AG09319 (cell line): ENCODE results near the gene CARNS1.
"Not testable (repeated sequence)": the region's sequence is repeated elsewhere in the genome, so short reads cannot be mapped to it uniquely, and the experiment has no call there.

Experiments
- DNase-seq: peaks from one replicate; pipeline ENCODE4 v3.0.0-alpha.2; 2010; ENCODE audit warnings: low read depth; ENCODE audit errors: extremely low read depth
- TF ChIP-seq, protein P1 (sequence below): IDR thresholded peaks from 2 replicates; pipeline ENCODE4 v1.5.1; 2011; ENCODE audit warnings: low read depth, mild to moderate bottlenecking, inconsistent platforms, low read length, moderate library complexity

CARNS1 gene

DNA sequence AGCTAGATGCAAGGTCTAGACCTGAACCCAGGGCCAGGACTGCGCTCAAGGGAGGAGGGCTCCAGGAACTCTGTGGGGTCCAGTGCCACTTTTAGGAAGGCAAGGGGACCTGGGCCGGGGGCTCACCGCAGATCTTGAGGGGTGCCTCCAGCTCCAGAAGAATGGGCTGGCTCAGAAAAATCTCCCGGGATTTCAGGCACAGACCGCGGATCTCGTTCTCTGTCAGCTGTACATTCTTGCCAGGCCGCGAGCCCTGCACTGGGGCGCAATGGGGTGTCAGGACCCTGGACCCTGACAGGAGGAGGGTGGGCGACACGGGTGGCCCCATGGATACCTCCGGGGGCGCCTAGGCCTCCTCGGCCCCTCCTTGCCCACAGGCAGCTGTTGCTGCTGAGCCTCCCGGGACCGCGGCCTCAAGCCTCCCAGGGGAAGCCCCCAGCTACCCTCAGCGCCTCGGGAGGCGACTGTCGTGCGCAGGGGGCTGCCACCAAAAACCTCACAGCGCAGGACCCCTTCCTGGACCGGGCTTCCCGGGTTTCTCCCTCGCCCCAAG, 14.5 kb upstream of the CARNS1 start:
- TF ChIP-seq, protein P1, sequence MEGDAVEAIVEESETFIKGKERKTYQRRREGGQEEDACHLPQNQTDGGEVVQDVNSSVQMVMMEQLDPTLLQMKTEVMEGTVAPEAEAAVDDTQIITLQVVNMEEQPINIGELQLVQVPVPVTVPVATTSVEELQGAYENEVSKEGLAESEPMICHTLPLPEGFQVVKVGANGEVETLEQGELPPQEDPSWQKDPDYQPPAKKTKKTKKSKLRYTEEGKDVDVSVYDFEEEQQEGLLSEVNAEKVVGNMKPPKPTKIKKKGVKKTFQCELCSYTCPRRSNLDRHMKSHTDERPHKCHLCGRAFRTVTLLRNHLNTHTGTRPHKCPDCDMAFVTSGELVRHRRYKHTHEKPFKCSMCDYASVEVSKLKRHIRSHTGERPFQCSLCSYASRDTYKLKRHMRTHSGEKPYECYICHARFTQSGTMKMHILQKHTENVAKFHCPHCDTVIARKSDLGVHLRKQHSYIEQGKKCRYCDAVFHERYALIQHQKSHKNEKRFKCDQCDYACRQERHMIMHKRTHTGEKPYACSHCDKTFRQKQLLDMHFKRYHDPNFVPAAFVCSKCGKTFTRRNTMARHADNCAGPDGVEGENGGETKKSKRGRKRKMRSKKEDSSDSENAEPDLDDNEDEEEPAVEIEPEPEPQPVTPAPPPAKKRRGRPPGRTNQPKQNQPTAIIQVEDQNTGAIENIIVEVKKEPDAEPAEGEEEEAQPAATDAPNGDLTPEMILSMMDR = no peak
- DNase-seq = no peak

DNA sequence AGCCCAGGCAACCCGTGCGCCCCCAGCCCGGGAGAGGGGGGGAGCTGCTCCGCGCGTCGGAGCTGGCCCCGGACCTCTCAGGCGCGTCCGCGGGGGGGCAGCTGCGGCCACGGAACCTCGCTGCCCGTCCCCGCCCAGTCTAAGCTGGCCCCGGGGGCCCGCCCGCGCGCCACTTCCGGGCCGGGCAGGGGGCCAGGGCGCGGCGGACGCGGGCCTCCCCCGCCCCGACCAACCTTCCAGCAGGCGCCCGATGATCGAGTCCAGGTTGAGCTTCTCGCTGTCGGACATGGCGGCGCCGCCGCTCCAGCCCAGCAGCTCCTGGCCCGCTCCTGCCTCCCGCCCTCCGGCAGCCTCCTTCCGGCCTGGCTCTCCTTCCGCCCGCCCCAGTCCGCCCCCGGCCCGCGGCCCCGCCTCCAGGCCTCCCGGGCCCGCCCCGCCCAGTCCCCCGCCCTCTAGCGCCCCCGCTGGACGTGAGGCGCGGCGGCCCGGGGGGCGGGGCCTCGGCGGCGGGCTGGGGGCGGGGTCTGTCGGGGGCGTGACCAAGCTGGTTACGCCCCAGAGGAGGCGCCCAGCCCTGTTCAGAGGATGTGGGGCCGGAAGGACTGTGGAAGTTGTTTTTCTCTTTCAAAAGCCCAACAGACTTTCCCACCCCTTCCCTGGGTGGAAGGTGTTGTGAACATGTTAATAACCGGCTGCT, 13.8 kb upstream of the CARNS1 start, which contains the start of gene PPP1CA:
PPP1CA (minus strand) TSS at position 364 of the 697 bp plus-strand sequence; CDS start at position 288, 76 bp downstream.
- DNase-seq = peak; percentile 69

DNA sequence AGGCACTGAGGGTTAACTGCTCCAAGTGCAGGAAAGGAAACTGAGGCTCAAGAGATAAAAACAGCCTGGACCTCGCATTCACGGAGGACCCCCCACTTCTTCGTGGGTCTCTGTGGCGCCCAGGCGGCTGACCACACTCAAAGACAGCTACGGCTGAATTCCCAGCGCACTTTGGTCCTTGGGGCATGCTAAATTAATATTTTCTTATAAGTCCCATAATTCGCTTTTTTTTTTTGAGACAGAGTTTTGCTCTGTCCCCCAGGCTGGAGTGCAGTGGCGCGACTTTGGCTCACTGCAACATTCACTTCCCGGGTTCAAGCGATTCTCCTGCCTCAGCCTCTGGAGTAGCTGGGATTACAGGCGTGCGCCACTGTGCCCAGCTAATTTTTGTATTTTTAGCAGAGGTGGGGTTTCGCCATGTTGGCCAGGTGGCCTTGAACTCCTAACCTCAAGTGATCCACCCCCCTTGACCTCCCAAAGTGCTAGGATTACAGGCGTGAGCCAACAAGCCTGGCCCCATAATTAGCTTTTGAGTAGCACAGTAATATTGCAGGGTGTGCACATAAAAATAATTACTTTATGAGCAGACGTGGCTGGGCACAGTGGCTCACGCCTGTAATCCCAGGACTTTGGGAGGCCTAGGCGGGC, 13.2 kb upstream of the CARNS1 start:
- DNase-seq = not testable (repeated sequence)

More for the DNA sequence above, 13.8 kb upstream of the CARNS1 start, which contains the start of gene PPP1CA:
- TF ChIP-seq, protein P1 = no peak; the same call in none of the 2 replicates

DNA sequence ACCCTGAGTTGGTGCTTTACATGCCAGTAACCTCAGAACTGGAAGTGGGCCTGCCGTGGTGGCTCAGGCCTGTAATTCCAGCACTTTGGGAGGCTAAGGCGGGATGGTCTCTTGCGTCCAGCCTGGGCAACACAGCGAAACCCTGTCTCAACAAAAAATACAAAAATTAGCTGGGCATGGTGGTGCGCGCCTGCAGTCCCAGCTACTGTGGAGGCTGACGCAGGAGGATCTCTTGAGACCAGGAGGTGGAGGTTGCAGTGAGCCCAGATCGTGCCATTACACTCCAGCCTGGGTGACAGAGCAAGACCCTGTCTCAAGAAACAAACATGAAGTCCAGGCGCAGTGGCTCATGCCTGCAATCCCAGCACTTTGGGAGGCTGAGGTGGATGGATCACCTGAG, 12.4 kb upstream of the CARNS1 start:
- not testable (repeated sequence) for DNase-seq

DNA sequence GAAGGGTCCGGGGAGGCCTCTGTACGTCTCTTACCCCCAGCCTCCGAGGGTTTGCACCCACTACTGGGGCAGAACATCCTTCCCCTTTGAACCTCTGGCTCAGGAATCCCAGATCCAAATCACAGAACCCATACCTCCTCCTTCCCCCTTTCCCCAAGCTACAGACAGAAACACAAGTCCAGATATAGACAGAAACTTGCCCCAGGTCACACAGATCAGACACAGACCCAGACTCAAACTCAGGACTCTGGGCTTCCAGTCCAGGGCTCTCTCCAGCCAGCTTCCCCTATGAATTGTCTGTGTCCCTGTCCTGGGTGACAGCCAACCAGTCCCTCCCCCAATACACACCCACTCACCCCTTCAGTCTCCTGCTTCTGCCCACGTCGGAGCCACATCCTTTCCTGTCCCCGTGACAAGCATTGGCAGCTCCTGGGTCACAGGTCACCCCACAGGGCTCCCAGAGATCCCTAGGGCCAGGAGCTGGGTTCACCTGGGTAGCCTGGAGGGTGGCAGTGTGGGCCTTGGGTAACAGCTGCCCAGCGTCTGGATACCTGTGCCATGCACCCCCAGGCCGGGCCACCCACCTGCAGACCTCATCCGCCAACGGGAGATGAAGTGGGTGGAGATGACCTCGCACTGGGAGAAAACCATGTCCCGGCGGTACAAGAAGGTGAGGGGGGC, 10.8 kb upstream of the CARNS1 start:
- TF ChIP-seq, protein P1 = no peak
- DNase-seq = no peak

DNA sequence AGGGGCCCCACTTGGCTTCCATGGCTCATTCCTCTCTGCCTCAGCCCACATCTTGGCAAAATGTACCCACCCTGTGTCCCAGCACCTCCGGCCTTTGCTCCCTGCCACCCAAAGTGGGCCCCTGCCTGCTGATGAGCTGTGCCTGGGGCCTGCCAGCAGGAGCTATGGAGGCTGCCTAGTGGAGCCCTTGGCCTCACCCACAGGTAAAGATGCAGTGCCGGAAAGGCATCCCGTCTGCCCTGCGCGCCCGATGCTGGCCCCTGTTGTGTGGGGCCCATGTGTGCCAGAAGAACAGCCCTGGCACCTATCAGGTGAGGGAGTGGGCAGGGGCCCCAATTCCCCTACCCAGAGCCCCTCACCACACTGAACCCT, 10.3 kb upstream of the CARNS1 start:
- TF ChIP-seq, protein P1 = no peak
- DNase-seq = no peak

DNA sequence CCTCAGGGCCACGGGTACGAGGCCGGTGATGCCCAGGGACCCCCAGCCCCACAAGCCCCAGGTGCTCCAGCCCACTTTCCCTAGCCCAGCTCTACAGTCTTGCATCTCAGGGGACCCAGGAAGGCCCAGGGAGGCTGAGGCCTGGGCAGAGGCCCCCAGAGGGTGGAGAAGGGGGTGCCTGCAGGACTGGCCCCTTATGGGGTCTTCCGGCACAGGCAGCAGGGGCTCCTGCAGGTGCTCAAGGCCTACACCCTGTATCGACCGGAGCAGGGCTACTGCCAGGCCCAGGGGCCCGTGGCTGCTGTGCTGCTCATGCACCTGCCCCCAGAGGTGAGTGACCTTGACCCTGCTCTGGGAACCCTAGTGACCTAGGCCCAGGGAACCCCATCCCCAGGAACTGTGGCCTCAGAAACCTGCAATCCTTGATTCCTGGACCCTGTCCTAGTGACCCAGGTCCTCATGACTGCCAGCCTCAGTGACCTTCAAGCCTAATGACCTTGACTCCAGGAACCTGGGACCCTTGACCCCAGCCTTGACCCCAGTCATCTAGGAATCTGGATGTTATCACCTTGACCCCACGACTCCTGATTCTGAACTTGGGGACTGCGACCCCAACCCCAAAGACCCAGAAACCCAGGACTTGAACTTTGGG, 9.7 kb upstream of the CARNS1 start:
- no peak for DNase-seq
- TF ChIP-seq, protein P1 = no peak
